B cell (primary cell): ENCODE results near the gene MBP. TPM values are rescaled to one million over a fixed set of nuclear protein-coding genes. Genes with fewer than 3 reads are reported as not detected.

ENCODE experiments used
- ATAC-seq: fragments of 200-7000 bp; cut with Tn5 transposase; one replicate; pipeline ENCODE4 v1.10.0; 2021; ENCODE audit warnings: low read depth, mild to moderate bottlenecking, moderate number of reproducible peaks, moderate library complexity
- CTCF ChIA-PET: fragments of 350-600 bp; sonication (Branson Sonifier 250); formaldehyde crosslinking; loops from one replicate; lab custom pipeline; 2021; ENCODE audit warnings: antibody characterized with exemption, inconsistent platforms; lab: Charles Lee
- POLR2A ChIA-PET: fragments of 350-600 bp; sonication (Branson Sonifier 250); formaldehyde crosslinking; loops from one replicate; lab custom pipeline; 2021; ENCODE audit warnings: antibody characterized with exemption; lab: Charles Lee
- DNase-seq: peaks from one replicate; pipeline ENCODE4 v3.0.0; 2013
- H2AFZ ChIP-seq: 2 replicates; pipeline ENCODE4 v1.6.1; 2012; ENCODE audit warnings: mild to moderate bottlenecking, low read depth, low read length; ENCODE audit not compliant: insufficient read depth, poor library complexity, severe bottlenecking
- H3K27ac ChIP-seq, 2 donors: 1 replicate in 1 of 2; 2 replicates in 1 of 2; pipeline ENCODE4 v1.5.1; 2012 to 2013; ENCODE audit warnings: low read length in 2 of 2, mild to moderate bottlenecking in 2 of 2, moderate library complexity in 1 of 2
- H3K27me3 ChIP-seq, 4 experiments: fragments of 200-600 bp in 1 of 4; sonication (generic) in 1 of 4; replicated peaks in 1 of 4; 1 replicate in 2 of 4; 2 replicates in 2 of 4; pipeline versions ENCODE4 v1.6.1 to v1.7.0; 2013 to 2016; ENCODE audit warnings: low read length in 3 of 4, mild to moderate bottlenecking in 2 of 4, mixed read lengths in 1 of 4, moderate library complexity in 1 of 4; ENCODE audit not compliant: insufficient read depth in 4 of 4, control insufficient read depth in 3 of 4; ENCODE audit errors: control extremely low read depth in 1 of 4
- H3K36me3 ChIP-seq, 2 experiments: replicated peaks in 1 of 2; 1 replicate in 1 of 2; 2 replicates in 1 of 2; pipeline versions ENCODE4 v1.6.1 to v1.7.1; 2013; ENCODE audit warnings: low read length in 1 of 2; ENCODE audit not compliant: insufficient read depth in 2 of 2, control insufficient read depth in 1 of 2; ENCODE audit errors: control extremely low read depth in 1 of 2, extremely low read depth in 1 of 2
- H3K4me1 ChIP-seq, 2 donors: fragments of 200-600 bp in 1 of 2; sonication (generic) in 1 of 2; 1 replicate in 1 of 2; 2 replicates in 1 of 2; pipeline versions ENCODE4 v1.5.1 to v1.6.1; 2013 to 2017; ENCODE audit warnings: low read length in 2 of 2; ENCODE audit not compliant: control insufficient read depth in 2 of 2, insufficient read depth in 2 of 2
- H3K4me2 ChIP-seq: replicated peaks from 2 replicates; pipeline ENCODE3; 2012; ENCODE audit warnings: mild to moderate bottlenecking, low read depth, low read length; ENCODE audit not compliant: poor library complexity, severe bottlenecking
- H3K4me3 ChIP-seq, 5 experiments: fragments of 200-600 bp in 1 of 5; sonication (generic) in 1 of 5; 1 replicate in 3 of 5; 2 replicates in 2 of 5; pipeline versions ENCODE4 v1.5.1 to v1.7.0; 2011 to 2016; ENCODE audit warnings: low read length in 4 of 5, mild to moderate bottlenecking in 4 of 5, low read depth in 2 of 5, control low read depth in 1 of 5, moderate library complexity in 1 of 5; ENCODE audit not compliant: insufficient read depth in 1 of 5; ENCODE audit errors: control extremely low read depth in 1 of 5, extremely low read depth in 1 of 5
- H3K79me2 ChIP-seq: fragments of 200-600 bp; sonication (generic); one replicate; pipeline ENCODE4 v1.6.0; 2016; ENCODE audit warnings: low read length; ENCODE audit not compliant: control insufficient read depth, insufficient read depth
- H3K9ac ChIP-seq: fragments of 200-600 bp; sonication (generic); 2 replicates; pipeline ENCODE4 v1.6.1; 2017; ENCODE audit warnings: mild to moderate bottlenecking, low read length, moderate library complexity
- H3K9me3 ChIP-seq, 3 donors: one replicate each; pipeline versions ENCODE4 v1.6.1 to v1.7.1; 2013; ENCODE audit warnings: low read length in 2 of 3; ENCODE audit not compliant: control insufficient read depth in 2 of 3, insufficient read depth in 1 of 3; ENCODE audit errors: control extremely low read depth in 1 of 3
- H4K20me1 ChIP-seq: 2 replicates; pipeline ENCODE4 v1.6.0; 2012; ENCODE audit warnings: mild to moderate bottlenecking, low read length; ENCODE audit not compliant: insufficient read depth, control insufficient read depth, poor library complexity, severe bottlenecking
- H3K27ac Mint-ChIP-seq: one replicate; pipeline ENCODE4 v1.8.0; 2021; ENCODE audit warnings: mixed read lengths
- H3K27me3 Mint-ChIP-seq: one replicate; pipeline ENCODE4 v1.8.0; 2021; ENCODE audit warnings: mixed read lengths
- H3K4me1 Mint-ChIP-seq: one replicate; pipeline ENCODE4 v1.8.0; 2021; ENCODE audit warnings: mixed read lengths
- H3K4me3 Mint-ChIP-seq: one replicate; pipeline ENCODE4 v1.8.0; 2021; ENCODE audit warnings: mixed read lengths
- H3K9me3 Mint-ChIP-seq: one replicate; pipeline ENCODE4 v1.8.0; 2022; ENCODE audit warnings: mixed read lengths; ENCODE audit not compliant: insufficient read depth
- EZH2 ChIP-seq: IDR thresholded peaks from 2 replicates; pipeline ENCODE4 v1.6.1; 2012; ENCODE audit warnings: borderline replicate concordance, low read depth, mild to moderate bottlenecking, moderate library complexity, low read length; ENCODE audit not compliant: insufficient read depth, poor library complexity, severe bottlenecking
- WGBS: methylation state at CpG from one replicate; pipeline ENCODE4 v1.1.5; 2013; ENCODE audit warnings: missing lambda C conversion rate; ENCODE audit not compliant: insufficient coverage; 5-methylcytosine and 5-hydroxymethylcytosine counted together
- intact Hi-C: fragments of 100-400 bp; cut with micrococcal nuclease; formaldehyde crosslinking; loops from one replicate; pipeline ENCODE4 v1.10.0; 2022
- polyA plus RNA-seq: library from polyadenylated mRNA; depleted of rRNA; stranded (reverse); fragments of >200 nt; gene quantifications from 2 replicates; pipeline ENCODE4 v1.2.3, GENCODE V29; 2012
- total RNA-seq, 2 donors: library from RNA; stranded (reverse); fragments of 120-200 nt in 1 of 2; gene quantifications; 1 replicate in 1 of 2; 2 replicates in 1 of 2; pipeline versions ENCODE4 v1.2.3 to v1.2.4, GENCODE V29; 2013 to 2022
- TF ChIP-seq, protein P1 (sequence below): fragments of 200-600 bp; IDR thresholded peaks from one replicate; pipeline ENCODE4 v1.8.0; 2022; ENCODE audit warnings: antibody characterized with exemption, mild to moderate bottlenecking

MBP gene
- total and polyA plus RNA-seq, 2 donors (not counting 1 experiment from before 2014, with no cell fraction given), result 30.1 to 192 TPM

DNA sequence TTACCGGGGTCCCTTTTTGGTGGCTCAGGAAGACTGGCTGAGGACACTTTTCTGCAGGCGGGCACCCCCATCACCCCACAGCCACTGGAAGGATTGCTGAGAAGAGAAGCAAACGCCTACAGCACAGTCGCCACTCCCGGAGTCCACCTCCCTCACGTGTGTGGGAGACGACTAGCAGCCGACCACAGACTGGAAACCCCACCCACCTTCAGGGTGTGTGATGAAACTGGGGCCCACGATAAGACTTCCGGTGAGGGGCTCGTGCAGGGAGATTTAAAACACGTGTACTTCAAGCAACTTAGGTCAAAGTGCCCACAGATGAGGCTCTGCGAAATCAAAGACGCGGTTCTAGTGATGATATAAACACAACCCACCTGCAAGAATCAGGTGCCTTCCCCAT lies 26.3 kb downstream of the MBP start:
- no peaks in the 10 kb centered on the region for H3K27me3 Mint-ChIP-seq

DNA sequence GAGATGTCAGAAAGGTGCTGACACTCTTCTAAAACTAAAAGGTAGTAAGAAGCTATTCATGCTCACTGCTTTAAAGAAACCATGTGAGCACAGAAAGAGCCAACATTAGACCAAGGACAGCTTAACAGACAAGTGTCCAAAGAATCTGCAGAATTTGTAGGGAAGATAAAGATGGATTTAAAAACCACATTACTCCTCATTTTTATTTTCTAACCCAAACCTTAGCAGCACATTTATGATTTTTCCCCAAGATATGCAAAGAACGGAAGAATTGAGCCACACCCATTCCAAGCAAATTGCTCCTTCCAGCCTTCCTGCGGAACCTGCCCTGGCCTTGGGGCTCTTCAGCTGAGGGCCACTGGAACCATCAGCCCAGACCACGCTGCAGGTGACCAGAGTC lies 26.9 kb downstream of the MBP start:
- ChIA-PET CTCF (interaction anchor here (1.0 to 1.5 kb wide), 3 partner anchors 103 to 183 kb away, joined by 3 to 5 read pairs (median 3); no protein-coding TSS in a partner anchor), POLR2A (interaction anchor here (1.4 kb wide), 1 partner anchor 18 kb away, joined by 4 read pairs; no protein-coding TSS in a partner anchor)
- peak overlapping the region; percentile 35 for H3K4me2 ChIP-seq
- DNase-seq (no peak), ATAC-seq (no peak)
- H3K4me3 ChIP-seq, result no peak overlapping the region
- peaks cover 54% of the 10 kb centered on the region for H4K20me1 ChIP-seq
- WGBS, result 87% methylated on average over 2 of the region's 3 CpGs
- no peaks in the 10 kb centered on the region for H3K27me3 ChIP-seq
- no peak overlapping the region for H3K27ac ChIP-seq
- H3K9ac ChIP-seq, result no peak overlapping the region
- H3K9me3 ChIP-seq, result peaks cover 0 to 4% (median 0%) of the 10 kb centered on the region in 3 donors
- H3K79me2 ChIP-seq, result peaks cover 59% of the 10 kb centered on the region
- H3K27me3 Mint-ChIP-seq, result no peaks in the 10 kb centered on the region
- no peak overlapping the region for H2AFZ ChIP-seq
- intact Hi-C loops, result no loop called here
- H3K4me1 ChIP-seq, result peaks cover 66 to 72% of the 10 kb centered on the region in 2 donors
- peak overlapping the region; percentile 39 for H3K27ac Mint-ChIP-seq
- peak overlapping the region; percentile 62 for H3K4me3 Mint-ChIP-seq
- no peak for TF ChIP-seq EZH2
- TF ChIP-seq, protein P1, sequence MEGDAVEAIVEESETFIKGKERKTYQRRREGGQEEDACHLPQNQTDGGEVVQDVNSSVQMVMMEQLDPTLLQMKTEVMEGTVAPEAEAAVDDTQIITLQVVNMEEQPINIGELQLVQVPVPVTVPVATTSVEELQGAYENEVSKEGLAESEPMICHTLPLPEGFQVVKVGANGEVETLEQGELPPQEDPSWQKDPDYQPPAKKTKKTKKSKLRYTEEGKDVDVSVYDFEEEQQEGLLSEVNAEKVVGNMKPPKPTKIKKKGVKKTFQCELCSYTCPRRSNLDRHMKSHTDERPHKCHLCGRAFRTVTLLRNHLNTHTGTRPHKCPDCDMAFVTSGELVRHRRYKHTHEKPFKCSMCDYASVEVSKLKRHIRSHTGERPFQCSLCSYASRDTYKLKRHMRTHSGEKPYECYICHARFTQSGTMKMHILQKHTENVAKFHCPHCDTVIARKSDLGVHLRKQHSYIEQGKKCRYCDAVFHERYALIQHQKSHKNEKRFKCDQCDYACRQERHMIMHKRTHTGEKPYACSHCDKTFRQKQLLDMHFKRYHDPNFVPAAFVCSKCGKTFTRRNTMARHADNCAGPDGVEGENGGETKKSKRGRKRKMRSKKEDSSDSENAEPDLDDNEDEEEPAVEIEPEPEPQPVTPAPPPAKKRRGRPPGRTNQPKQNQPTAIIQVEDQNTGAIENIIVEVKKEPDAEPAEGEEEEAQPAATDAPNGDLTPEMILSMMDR, result no peak
- peaks cover 83% of the 10 kb centered on the region for H3K4me1 Mint-ChIP-seq
- H3K36me3 ChIP-seq, result peaks cover 0 to 34% of the 10 kb centered on the region in 2 experiments
- no peaks in the 10 kb centered on the region for H3K9me3 Mint-ChIP-seq

More for the DNA sequence above, 26.3 kb downstream of the MBP start:
- ChIA-PET POLR2A (interaction anchor here (2.3 kb wide), 1 partner anchor 25 kb away, joined by 6 read pairs; no protein-coding TSS in a partner anchor), CTCF (interaction anchor here (1.1 to 1.2 kb wide), 2 partner anchors 9 to 102 kb away, joined by 3 to 4 read pairs; no protein-coding TSS in a partner anchor)
- Histone ChIP-seq H3K36me3 (peaks cover 0 to 37% of the 10 kb centered on the region in 2 experiments), H3K9ac (no peak overlapping the region), H3K79me2 (peaks cover 59% of the 10 kb centered on the region), H2AFZ (no peak overlapping the region), H3K4me2 (peak overlapping the region; percentile 35), H3K4me3 (no peak overlapping the region), H3K9me3 (peaks cover 0 to 4% (median 0%) of the 10 kb centered on the region in 3 donors), H4K20me1 (peaks cover 53% of the 10 kb centered on the region), H3K27ac (no peak overlapping the region), H3K27me3 (no peaks in the 10 kb centered on the region), H3K4me1 (peaks cover 60 to 66% of the 10 kb centered on the region in 2 donors)
- Mint-ChIP-seq H3K27ac (peak overlapping the region; percentile 62), H3K4me3 (peak overlapping the region; percentile 62), H3K4me1 (peaks cover 77% of the 10 kb centered on the region), H3K9me3 (no peaks in the 10 kb centered on the region)
- DNase-seq, result peak; percentile 42
- no peak for ATAC-seq
- 43% methylated on average over 3 of the region's 15 CpGs for whole genome bisulfite sequencing
- intact Hi-C loops, result no loop called here
- TF ChIP-seq EZH2, result no peak
- TF ChIP-seq, protein P1, result no peak
